ENCODE data around the gene FHIT. TPM values are rescaled to one million over a fixed set of nuclear protein-coding genes. Genes with fewer than 3 reads are reported as not detected.

The FHIT gene
- total and polyA plus RNA-seq, 7 donors, result 2.4 to 10.2 (median 6.1) TPM

DNA sequence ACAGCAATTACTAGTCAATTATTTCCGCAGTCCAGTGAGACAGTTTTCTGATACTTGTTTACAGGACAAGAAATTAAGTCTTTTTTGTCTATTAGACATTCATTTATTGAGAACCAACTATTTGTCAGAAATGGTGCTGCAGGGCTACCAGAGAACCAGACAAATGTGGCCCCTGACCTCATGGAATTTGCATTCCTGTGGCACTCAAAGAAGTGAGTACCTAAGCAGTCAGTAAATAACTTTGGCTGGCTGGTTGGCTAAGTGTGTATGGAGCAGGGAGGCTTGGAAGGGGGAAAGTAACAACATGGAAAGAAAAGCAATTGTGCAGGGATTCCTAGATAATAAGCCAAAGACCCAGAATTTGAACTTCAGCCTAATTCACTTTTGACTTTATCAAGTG is 1364.5 kb downstream of the FHIT start:
- intact Hi-C loops (cut with DNase I), result no loop called here
- Histone ChIP-seq H3K9me3 (no peaks in the 10 kb centered on the region), H3K27ac (no peak overlapping the region), H3K4me3 (no peak overlapping the region), H3K4me1 (peaks cover 0 to 3% (median 0%) of the 10 kb centered on the region in 4 donors), H3K36me3 (no peaks in the 10 kb centered on the region), H3K27me3 (no peaks in the 10 kb centered on the region)
- WGBS, 2 donors, result 96% methylated on average over 1 of the region's 1 CpG
- no peak for DNase-seq
- no peak for TF ChIP-seq POLR2AphosphoS5 (IDR thresholded peaks at IDR 0.05)
- TF ChIP-seq POLR2A (IDR thresholded peaks at IDR 0.05), result no peak
- TF ChIP-seq EP300 (IDR thresholded peaks at IDR 0.05), result no peak
- TF ChIP-seq CTCF (IDR thresholded peaks at IDR 0.05), result no peak

- intact Hi-C loops (cut with DNase I), result no loop called here
- TF ChIP-seq EP300 (IDR thresholded peaks at IDR 0.05) (no peak), CTCF (IDR thresholded peaks at IDR 0.05) (no peak), POLR2AphosphoS5 (IDR thresholded peaks at IDR 0.05) (no peak), POLR2A (IDR thresholded peaks at IDR 0.05) (no peak)
- Histone ChIP-seq H3K9me3 (no peaks in the 10 kb centered on the region), H3K4me3 (no peak overlapping the region), H3K36me3 (no peaks in the 10 kb centered on the region), H3K27ac (no peak overlapping the region), H3K4me1 (peaks cover 0 to 3% (median 0%) of the 10 kb centered on the region in 4 donors), H3K27me3 (no peaks in the 10 kb centered on the region)
- no peak for DNase-seq
- WGBS, 2 donors, result 72 to 93% methylated on average over 2 of the region's 2 CpGs
These were observed 1365.3 kb downstream of the FHIT start for GRCh38 chr3:59885899-59886400.

GRCh38 chr3:59885101-59885500 is 1366.2 kb downstream of the FHIT start:
- TF ChIP-seq POLR2AphosphoS5 (IDR thresholded peaks at IDR 0.05) (no peak), CTCF (IDR thresholded peaks at IDR 0.05) (no peak), POLR2A (IDR thresholded peaks at IDR 0.05) (no peak), EP300 (IDR thresholded peaks at IDR 0.05) (no peak)
- no peaks in the 10 kb centered on the region for H3K27me3 ChIP-seq
- no peak overlapping the region for H3K4me3 ChIP-seq
- no peak overlapping the region for H3K27ac ChIP-seq
- no peak for DNase-seq
- intact Hi-C loops (cut with DNase I), result no loop called here
- H3K36me3 ChIP-seq, result no peaks in the 10 kb centered on the region
- no peaks in the 10 kb centered on the region for H3K9me3 ChIP-seq
- peaks cover 0 to 3% (median 0%) of the 10 kb centered on the region in 4 donors for H3K4me1 ChIP-seq
- 80 to 95% methylated on average over 4 of the region's 4 CpGs for WGBS, 2 donors

GRCh38 chr3:59884409-59884808 is 1366.8 kb downstream of the FHIT start:
- no peak for TF ChIP-seq POLR2AphosphoS5 (IDR thresholded peaks at IDR 0.05)
- TF ChIP-seq EP300 (IDR thresholded peaks at IDR 0.05), result no peak
- no peak for TF ChIP-seq POLR2A (IDR thresholded peaks at IDR 0.05)
- no peak for TF ChIP-seq CTCF (IDR thresholded peaks at IDR 0.05)
- 60 to 78% methylated on average over 2 of the region's 2 CpGs for WGBS, 2 donors
- no peaks in the 10 kb centered on the region for H3K27me3 ChIP-seq
- no peak overlapping the region for H3K4me3 ChIP-seq
- H3K27ac ChIP-seq, result no peak overlapping the region
- H3K36me3 ChIP-seq, result no peaks in the 10 kb centered on the region
- H3K9me3 ChIP-seq, result no peaks in the 10 kb centered on the region
- intact Hi-C loops (cut with DNase I), result no loop called here
- H3K4me1 ChIP-seq, result peaks cover 0 to 3% (median 0%) of the 10 kb centered on the region in 4 donors
- DNase-seq, result no peak

- Histone ChIP-seq H3K4me1 (peaks cover 0 to 3% (median 0%) of the 10 kb centered on the region in 4 donors), H3K4me3 (no peak overlapping the region), H3K9me3 (no peaks in the 10 kb centered on the region), H3K36me3 (no peaks in the 10 kb centered on the region), H3K27me3 (no peaks in the 10 kb centered on the region), H3K27ac (no peak overlapping the region)
- TF ChIP-seq CTCF (IDR thresholded peaks at IDR 0.05) (no peak), EP300 (IDR thresholded peaks at IDR 0.05) (no peak), POLR2A (IDR thresholded peaks at IDR 0.05) (no peak), POLR2AphosphoS5 (IDR thresholded peaks at IDR 0.05) (no peak)
- intact Hi-C loops (cut with DNase I), result no loop called here
- WGBS, 2 donors, result 81 to 89% methylated on average over 2 of the region's 2 CpGs
- DNase-seq, result no peak
These were observed 1368.5 kb downstream of the FHIT start for GRCh38 chr3:59882746-59883145.
